ENCODE results near the gene KLHL36.
"Not testable (repeated sequence)": the region's sequence is repeated elsewhere in the genome, so short reads cannot be mapped to it uniquely, and the experiment has no call there.

The KLHL36 gene

GRCh38 chr16:84630446-84631152 is 17.7 kb upstream of the KLHL36 start:
- Mint-ChIP-seq H3K4me1 (peaks cover 40% of the 10 kb centered on the region), H3K27me3 (no peaks in the 10 kb centered on the region), H3K36me3 (no peaks in the 10 kb centered on the region), H3K27ac (peak overlapping the region; percentile 85), H3K9me3 (no peaks in the 10 kb centered on the region), H3K4me3 (peak overlapping the region; percentile 73)

GRCh38 chr16:84631153-84631466 is 17.2 kb upstream of the KLHL36 start:
- H3K27me3 Mint-ChIP-seq = no peaks in the 10 kb centered on the region
- H3K4me3 Mint-ChIP-seq = peak overlapping the region; percentile 73
- H3K36me3 Mint-ChIP-seq = no peaks in the 10 kb centered on the region
- peaks cover 40% of the 10 kb centered on the region for H3K4me1 Mint-ChIP-seq
- H3K9me3 Mint-ChIP-seq = no peaks in the 10 kb centered on the region
- peak overlapping the region; percentile 42 for H3K27ac Mint-ChIP-seq

GRCh38 chr16:84631886-84632285 is 16.4 kb upstream of the KLHL36 start:
- H3K36me3 Mint-ChIP-seq = no peaks in the 10 kb centered on the region
- no peak overlapping the region for H3K27ac Mint-ChIP-seq
- peak overlapping the region; percentile 3 for H3K4me3 Mint-ChIP-seq
- no peaks in the 10 kb centered on the region for H3K9me3 Mint-ChIP-seq
- H3K27me3 Mint-ChIP-seq = no peaks in the 10 kb centered on the region
- H3K4me1 Mint-ChIP-seq = peaks cover 41% of the 10 kb centered on the region

GRCh38 chr16:84632862-84633261 is 15.4 kb upstream of the KLHL36 start:
- H3K4me1 Mint-ChIP-seq = peaks cover 51% of the 10 kb centered on the region
- H3K9me3 Mint-ChIP-seq, H3K27ac Mint-ChIP-seq, H3K27me3 Mint-ChIP-seq, H3K36me3 Mint-ChIP-seq, H3K4me3 Mint-ChIP-seq: not testable (repeated sequence)

- Mint-ChIP-seq H3K9me3 (no peaks in the 10 kb centered on the region), H3K27me3 (no peaks in the 10 kb centered on the region), H3K36me3 (no peaks in the 10 kb centered on the region), H3K4me1 (peaks cover 59% of the 10 kb centered on the region), H3K27ac (peak overlapping the region; percentile 46), H3K4me3 (no peak overlapping the region)
Observed at GRCh38 chr16:84633622-84634021, 14.7 kb upstream of the KLHL36 start.

- Mint-ChIP-seq H3K9me3 (no peaks in the 10 kb centered on the region), H3K36me3 (no peaks in the 10 kb centered on the region), H3K4me1 (peaks cover 60% of the 10 kb centered on the region), H3K4me3 (no peak overlapping the region), H3K27me3 (no peaks in the 10 kb centered on the region), H3K27ac (no peak overlapping the region)
Observed at GRCh38 chr16:84635702-84636101, 12.6 kb upstream of the KLHL36 start.

- Mint-ChIP-seq H3K9me3 (no peaks in the 10 kb centered on the region), H3K4me3 (no peak overlapping the region), H3K27ac (no peak overlapping the region), H3K4me1 (peaks cover 58% of the 10 kb centered on the region), H3K36me3 (no peaks in the 10 kb centered on the region), H3K27me3 (no peaks in the 10 kb centered on the region)
Observed at GRCh38 chr16:84637709-84638108, 10.6 kb upstream of the KLHL36 start.

GRCh38 chr16:84638231-84638806 is 10.0 kb upstream of the KLHL36 start:
- no peak overlapping the region for H3K4me3 Mint-ChIP-seq
- H3K9me3 Mint-ChIP-seq = no peaks in the 10 kb centered on the region
- H3K27ac Mint-ChIP-seq = no peak overlapping the region
- peaks cover 61% of the 10 kb centered on the region for H3K4me1 Mint-ChIP-seq
- no peaks in the 10 kb centered on the region for H3K27me3 Mint-ChIP-seq
- H3K36me3 Mint-ChIP-seq = no peaks in the 10 kb centered on the region

- no peaks in the 10 kb centered on the region for H3K27me3 Mint-ChIP-seq
- H3K4me3 Mint-ChIP-seq = no peak overlapping the region
- H3K4me1 Mint-ChIP-seq = peaks cover 56% of the 10 kb centered on the region
- H3K27ac Mint-ChIP-seq = peak overlapping the region; percentile 43
- H3K9me3 Mint-ChIP-seq = no peaks in the 10 kb centered on the region
- H3K36me3 Mint-ChIP-seq = no peaks in the 10 kb centered on the region
Observed at GRCh38 chr16:84640145-84640544, 8.2 kb upstream of the KLHL36 start.

GRCh38 chr16:84641643-84642358 is 6.5 kb upstream of the KLHL36 start:
- Mint-ChIP-seq H3K4me3 (peak overlapping the region; percentile 23), H3K9me3 (no peaks in the 10 kb centered on the region), H3K27me3 (no peaks in the 10 kb centered on the region), H3K4me1 (peaks cover 59% of the 10 kb centered on the region), H3K36me3 (no peaks in the 10 kb centered on the region), H3K27ac (no peak overlapping the region)

GRCh38 chr16:84643180-84643583 is 5.1 kb upstream of the KLHL36 start:
- Mint-ChIP-seq H3K4me1 (peaks cover 51% of the 10 kb centered on the region), H3K36me3 (no peaks in the 10 kb centered on the region), H3K4me3 (no peak overlapping the region), H3K27me3 (no peaks in the 10 kb centered on the region), H3K27ac (no peak overlapping the region), H3K9me3 (no peaks in the 10 kb centered on the region)

- H3K4me1 Mint-ChIP-seq = peaks cover 46% of the 10 kb centered on the region
- no peaks in the 10 kb centered on the region for H3K9me3 Mint-ChIP-seq
- H3K27ac Mint-ChIP-seq = peak overlapping the region; percentile 31
- H3K27me3 Mint-ChIP-seq = no peaks in the 10 kb centered on the region
- no peaks in the 10 kb centered on the region for H3K36me3 Mint-ChIP-seq
- no peak overlapping the region for H3K4me3 Mint-ChIP-seq
Observed at GRCh38 chr16:84643674-84644073, 4.6 kb upstream of the KLHL36 start.

GRCh38 chr16:84648595-84649510 is 542 bp downstream of the KLHL36 start:
- peaks cover 57% of the 10 kb centered on the region for H3K4me1 Mint-ChIP-seq
- H3K4me3 Mint-ChIP-seq = peak overlapping the region; percentile 80
- no peaks in the 10 kb centered on the region for H3K27me3 Mint-ChIP-seq
- H3K36me3 Mint-ChIP-seq = peaks cover 11% of the 10 kb centered on the region
- peak overlapping the region; percentile 74 for H3K27ac Mint-ChIP-seq
- no peaks in the 10 kb centered on the region for H3K9me3 Mint-ChIP-seq

GRCh38 chr16:84649511-84649861 is 1.2 kb downstream of the KLHL36 start:
- H3K27me3 Mint-ChIP-seq = no peaks in the 10 kb centered on the region
- peaks cover 63% of the 10 kb centered on the region for H3K4me1 Mint-ChIP-seq
- peak overlapping the region; percentile 80 for H3K4me3 Mint-ChIP-seq
- peaks cover 12% of the 10 kb centered on the region for H3K36me3 Mint-ChIP-seq
- peak overlapping the region; percentile 74 for H3K27ac Mint-ChIP-seq
- no peaks in the 10 kb centered on the region for H3K9me3 Mint-ChIP-seq

- no peaks in the 10 kb centered on the region for H3K9me3 Mint-ChIP-seq
- no peaks in the 10 kb centered on the region for H3K27me3 Mint-ChIP-seq
- H3K4me3 Mint-ChIP-seq = peak overlapping the region; percentile 70
- peaks cover 12% of the 10 kb centered on the region for H3K36me3 Mint-ChIP-seq
- H3K4me1 Mint-ChIP-seq = peaks cover 69% of the 10 kb centered on the region
- H3K27ac Mint-ChIP-seq = peak overlapping the region; percentile 77
Observed at GRCh38 chr16:84650062-84650991, 2.0 kb downstream of the KLHL36 start.

Data from activated naive CD4-positive, alpha-beta T cell treated with anti-CD3 and anti-CD28 coated beads, Interleukin-2, amount 50 U/mL, for 24 hours (primary cell).